B cell (primary cell): ENCODE measurements around the gene SLC25A34.

ENCODE experiments used
- CTCF ChIP-seq: fragments of 200-600 bp; IDR thresholded peaks from one replicate; pipeline ENCODE4 v1.8.0; 2022; ENCODE audit warnings: antibody characterized with exemption, mild to moderate bottlenecking
- EZH2 ChIP-seq: IDR thresholded peaks from 2 replicates; pipeline ENCODE4 v1.6.1; 2012; ENCODE audit warnings: borderline replicate concordance, low read depth, mild to moderate bottlenecking, moderate library complexity, low read length; ENCODE audit not compliant: insufficient read depth, poor library complexity, severe bottlenecking

- TF ChIP-seq CTCF (no peak), EZH2 (no peak)
Observed at GRCh38 chr1:15726508-15726907, 9.6 kb upstream of the SLC25A34 start.
